ENCODE measurements around the gene FNDC1.
A peak's percentile ranks its signal among the peaks of the same experiment; 100 is the strongest.

- TF ChIP-seq, protein P1, sequence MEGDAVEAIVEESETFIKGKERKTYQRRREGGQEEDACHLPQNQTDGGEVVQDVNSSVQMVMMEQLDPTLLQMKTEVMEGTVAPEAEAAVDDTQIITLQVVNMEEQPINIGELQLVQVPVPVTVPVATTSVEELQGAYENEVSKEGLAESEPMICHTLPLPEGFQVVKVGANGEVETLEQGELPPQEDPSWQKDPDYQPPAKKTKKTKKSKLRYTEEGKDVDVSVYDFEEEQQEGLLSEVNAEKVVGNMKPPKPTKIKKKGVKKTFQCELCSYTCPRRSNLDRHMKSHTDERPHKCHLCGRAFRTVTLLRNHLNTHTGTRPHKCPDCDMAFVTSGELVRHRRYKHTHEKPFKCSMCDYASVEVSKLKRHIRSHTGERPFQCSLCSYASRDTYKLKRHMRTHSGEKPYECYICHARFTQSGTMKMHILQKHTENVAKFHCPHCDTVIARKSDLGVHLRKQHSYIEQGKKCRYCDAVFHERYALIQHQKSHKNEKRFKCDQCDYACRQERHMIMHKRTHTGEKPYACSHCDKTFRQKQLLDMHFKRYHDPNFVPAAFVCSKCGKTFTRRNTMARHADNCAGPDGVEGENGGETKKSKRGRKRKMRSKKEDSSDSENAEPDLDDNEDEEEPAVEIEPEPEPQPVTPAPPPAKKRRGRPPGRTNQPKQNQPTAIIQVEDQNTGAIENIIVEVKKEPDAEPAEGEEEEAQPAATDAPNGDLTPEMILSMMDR (IDR thresholded peaks at IDR 0.05; ENCODE audit: insufficient read depth, low read length, poor library complexity, severe bottlenecking), result peak; percentile 92
- no peak for TF ChIP-seq EZH2phosphoT487 (conservative IDR thresholded peaks at IDR 0.05; ENCODE audit: low read length)
Measured at GRCh38 chr6:159134701-159135364, 34.4 kb upstream of the FNDC1 start.

Data from SU-DHL-6 (cell line).